ENCODE results near the gene NAPB.
"Not testable (repeated sequence)": the region's sequence is repeated elsewhere in the genome, so short reads cannot be mapped to it uniquely, and the experiment has no call there.

Gene NAPB

DNA sequence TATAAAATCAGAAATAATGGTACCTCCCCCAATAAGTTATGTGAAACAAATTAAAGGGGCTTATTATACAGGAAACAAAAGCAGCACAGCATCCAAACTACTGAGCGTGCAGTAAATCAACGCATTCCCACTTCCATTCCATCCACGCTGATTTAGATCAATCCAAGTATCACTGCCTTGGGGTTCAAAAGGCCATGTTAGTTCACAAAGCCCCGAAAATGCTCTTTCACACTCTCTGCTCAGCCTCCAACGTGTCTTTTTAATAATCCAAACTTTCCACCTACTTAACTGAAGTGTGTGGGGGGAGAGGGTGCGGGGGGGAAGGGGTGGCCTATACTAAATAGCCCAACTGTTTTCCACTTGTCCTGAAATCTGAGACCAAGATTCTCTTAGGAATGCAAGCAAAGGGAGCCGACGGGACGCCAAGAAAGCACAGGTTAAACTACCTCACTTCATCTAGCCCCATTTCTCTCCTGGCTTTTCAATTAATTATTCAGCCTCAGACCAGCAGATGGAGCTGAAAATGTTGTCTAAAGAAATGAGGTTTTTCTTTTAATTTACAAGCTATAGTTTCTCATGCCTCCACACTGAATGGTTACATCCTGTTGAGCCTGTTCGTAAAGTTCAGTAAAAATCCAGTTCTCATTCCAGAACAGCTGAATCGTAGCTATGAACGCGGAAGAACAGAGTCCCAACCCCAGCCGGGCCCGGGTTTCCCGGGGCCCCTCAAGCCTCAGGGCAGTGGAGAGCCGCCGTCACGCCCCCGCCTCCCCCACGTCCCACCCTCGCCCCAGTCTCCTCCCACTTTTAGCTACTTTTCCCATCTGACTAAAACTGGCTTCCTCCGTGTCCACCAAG, 71.7 kb downstream of the NAPB start:
- H3K4me1 ChIP-seq (ENCODE audit: control insufficient read depth in 1 of 2, insufficient read depth in 1 of 2, low read depth in 1 of 2, low read length in 1 of 2), result peaks cover 18% of the 10 kb centered on the region in 2 experiments
- H3K36me3 ChIP-seq, result peaks cover 7% of the 10 kb centered on the region
- TF ChIP-seq CTCF (IDR thresholded peaks at IDR 0.05), result no peak
- peak overlapping the region; percentile 84 to 91 for H3K4me3 ChIP-seq (ENCODE audit: low read depth in 1 of 2, low read length in 1 of 2)
- peak overlapping the region; percentile 90 for H3K27ac ChIP-seq
- no peaks in the 10 kb centered on the region for H3K9me3 ChIP-seq
- no peaks in the 10 kb centered on the region for H3K27me3 ChIP-seq

- H3K27ac ChIP-seq, H3K27me3 ChIP-seq: not testable (repeated sequence)
These were observed 72.8 kb downstream of the NAPB start for GRCh38 chr20:23348510-23348909.

GRCh38 chr20:23347791-23348190, 73.5 kb downstream of the NAPB start:
- Histone ChIP-seq H3K36me3 (no peaks in the 10 kb centered on the region), H3K4me3 (ENCODE audit: low read depth in 1 of 2, low read length in 1 of 2) (no peak overlapping the region), H3K27ac (no peak overlapping the region), H3K9me3 (no peaks in the 10 kb centered on the region), H3K4me1 (ENCODE audit: control insufficient read depth in 1 of 2, insufficient read depth in 1 of 2, low read depth in 1 of 2, low read length in 1 of 2) (peaks cover 18% of the 10 kb centered on the region in 2 experiments), H3K27me3 (no peaks in the 10 kb centered on the region)
- no peak for TF ChIP-seq CTCF (IDR thresholded peaks at IDR 0.05)

More at GRCh38 chr20:23348510-23348909, 72.8 kb downstream of the NAPB start:
- H3K4me3 ChIP-seq (ENCODE audit: low read depth in 1 of 2, low read length in 1 of 2); H3K9me3 ChIP-seq; H3K36me3 ChIP-seq: not testable (repeated sequence)
- peaks cover 18% of the 10 kb centered on the region in 2 experiments for H3K4me1 ChIP-seq (ENCODE audit: control insufficient read depth in 1 of 2, insufficient read depth in 1 of 2, low read depth in 1 of 2, low read length in 1 of 2)

GRCh38 chr20:23346002-23346401, 75.3 kb downstream of the NAPB start:
- Histone ChIP-seq H3K9me3 (no peaks in the 10 kb centered on the region), H3K4me3 (ENCODE audit: low read depth in 1 of 2, low read length in 1 of 2) (no peak overlapping the region), H3K36me3 (no peaks in the 10 kb centered on the region), H3K27me3 (no peaks in the 10 kb centered on the region), H3K27ac (no peak overlapping the region), H3K4me1 (ENCODE audit: control insufficient read depth in 1 of 2, insufficient read depth in 1 of 2, low read depth in 1 of 2, low read length in 1 of 2) (peaks cover 10 to 11% of the 10 kb centered on the region in 2 experiments)
- no peak for TF ChIP-seq CTCF (IDR thresholded peaks at IDR 0.05)

DNA sequence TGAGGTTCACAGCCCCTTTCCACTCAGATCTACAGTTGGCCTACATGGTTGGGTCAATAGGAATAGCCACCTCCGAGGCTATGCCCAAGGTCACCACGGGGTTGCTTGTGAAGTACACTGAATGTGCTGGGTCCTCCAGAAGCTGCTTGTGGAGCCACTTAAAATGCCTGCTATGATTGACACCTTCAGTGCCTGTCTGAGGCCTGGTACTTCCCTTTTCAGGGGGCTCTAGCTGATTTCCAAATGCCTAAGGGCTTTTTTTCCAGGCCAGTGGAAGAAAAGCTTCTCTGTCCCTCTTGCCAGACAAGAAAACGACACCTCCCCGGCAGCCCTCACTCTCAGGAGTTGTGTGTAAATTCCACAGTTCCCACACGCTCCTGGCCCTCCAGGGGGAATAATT, 77.0 kb downstream of the NAPB start:
- peaks cover 1 to 2% of the 10 kb centered on the region in 2 experiments for H3K4me1 ChIP-seq (ENCODE audit: control insufficient read depth in 1 of 2, insufficient read depth in 1 of 2, low read depth in 1 of 2, low read length in 1 of 2)
- no peak for TF ChIP-seq CTCF (IDR thresholded peaks at IDR 0.05)
- no peaks in the 10 kb centered on the region for H3K36me3 ChIP-seq
- no peak overlapping the region for H3K4me3 ChIP-seq (ENCODE audit: low read depth in 1 of 2, low read length in 1 of 2)
- no peak overlapping the region for H3K27ac ChIP-seq
- no peaks in the 10 kb centered on the region for H3K9me3 ChIP-seq
- H3K27me3 ChIP-seq, result no peaks in the 10 kb centered on the region

GRCh38 chr20:23343590-23343989, 77.7 kb downstream of the NAPB start:
- TF ChIP-seq CTCF (IDR thresholded peaks at IDR 0.05), result no peak
- no peaks in the 10 kb centered on the region for H3K36me3 ChIP-seq
- H3K9me3 ChIP-seq, result no peaks in the 10 kb centered on the region
- no peak overlapping the region for H3K27ac ChIP-seq
- no peak overlapping the region for H3K4me3 ChIP-seq (ENCODE audit: low read depth in 1 of 2, low read length in 1 of 2)
- H3K27me3 ChIP-seq, result no peaks in the 10 kb centered on the region
- H3K4me1 ChIP-seq (ENCODE audit: control insufficient read depth in 1 of 2, insufficient read depth in 1 of 2, low read depth in 1 of 2, low read length in 1 of 2), result no peaks in the 10 kb centered on the region

All from neutrophil (primary cell).